GM13977 (cell line): Measurements from ENCODE around the gene CHADL.
"Not testable (repeated sequence)": the region's sequence is repeated elsewhere in the genome, so short reads cannot be mapped to it uniquely, and the experiment has no call there.

ENCODE experiments used
- DNase-seq: peaks from one replicate; pipeline ENCODE4 v3.0.0; 2012; ENCODE audit warnings: low spot score
- in situ Hi-C: fragments of 300-500 bp; cut with MboI; formaldehyde crosslinking; loops from one replicate; pipeline ENCODE4 v1.12.0; 2022; ENCODE audit warnings: low sequenced_read_pairs, low pct_unique_long_range_greater_than_20kb, mixed read lengths, inconsistent platforms; ENCODE audit not compliant: unreplicated experiment
- TF ChIP-seq, protein P1 (sequence below): IDR thresholded peaks from 2 replicates; pipeline ENCODE4 v1.5.1; 2012; ENCODE audit warnings: mild to moderate bottlenecking, control low read depth; ENCODE audit not compliant: insufficient read depth; ENCODE audit errors: extremely low read depth, missing control alignments

Gene CHADL

DNA sequence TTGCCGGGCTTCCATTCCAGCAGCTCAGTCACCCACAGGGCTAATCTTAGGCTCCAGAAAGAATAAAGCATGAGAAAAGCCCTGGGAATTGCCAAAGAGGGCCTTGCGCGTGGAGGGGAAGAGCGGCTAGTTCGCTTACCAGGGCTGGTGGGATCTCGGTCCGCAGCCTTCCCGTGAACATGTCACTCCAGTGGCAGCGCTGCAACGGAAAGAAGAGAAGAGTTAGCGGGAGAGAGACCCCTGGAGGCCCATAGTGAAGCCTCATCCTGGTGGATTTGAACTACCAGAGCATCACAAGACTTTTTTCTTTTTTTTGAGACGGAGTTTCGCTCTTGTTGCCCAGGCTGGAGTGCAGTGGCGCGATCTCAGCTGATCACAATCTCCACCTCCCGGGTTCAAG is 27.2 kb upstream of the CHADL start:
- in situ Hi-C loops, result no loop called here
- TF ChIP-seq, protein P1, sequence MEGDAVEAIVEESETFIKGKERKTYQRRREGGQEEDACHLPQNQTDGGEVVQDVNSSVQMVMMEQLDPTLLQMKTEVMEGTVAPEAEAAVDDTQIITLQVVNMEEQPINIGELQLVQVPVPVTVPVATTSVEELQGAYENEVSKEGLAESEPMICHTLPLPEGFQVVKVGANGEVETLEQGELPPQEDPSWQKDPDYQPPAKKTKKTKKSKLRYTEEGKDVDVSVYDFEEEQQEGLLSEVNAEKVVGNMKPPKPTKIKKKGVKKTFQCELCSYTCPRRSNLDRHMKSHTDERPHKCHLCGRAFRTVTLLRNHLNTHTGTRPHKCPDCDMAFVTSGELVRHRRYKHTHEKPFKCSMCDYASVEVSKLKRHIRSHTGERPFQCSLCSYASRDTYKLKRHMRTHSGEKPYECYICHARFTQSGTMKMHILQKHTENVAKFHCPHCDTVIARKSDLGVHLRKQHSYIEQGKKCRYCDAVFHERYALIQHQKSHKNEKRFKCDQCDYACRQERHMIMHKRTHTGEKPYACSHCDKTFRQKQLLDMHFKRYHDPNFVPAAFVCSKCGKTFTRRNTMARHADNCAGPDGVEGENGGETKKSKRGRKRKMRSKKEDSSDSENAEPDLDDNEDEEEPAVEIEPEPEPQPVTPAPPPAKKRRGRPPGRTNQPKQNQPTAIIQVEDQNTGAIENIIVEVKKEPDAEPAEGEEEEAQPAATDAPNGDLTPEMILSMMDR, result no peak
- no peak for DNase-seq

- in situ Hi-C loops, result no loop called here
- TF ChIP-seq, protein P1, result no peak
Measured at GRCh38 chr22:41264408-41264941, 23.7 kb upstream of the CHADL start.

DNA sequence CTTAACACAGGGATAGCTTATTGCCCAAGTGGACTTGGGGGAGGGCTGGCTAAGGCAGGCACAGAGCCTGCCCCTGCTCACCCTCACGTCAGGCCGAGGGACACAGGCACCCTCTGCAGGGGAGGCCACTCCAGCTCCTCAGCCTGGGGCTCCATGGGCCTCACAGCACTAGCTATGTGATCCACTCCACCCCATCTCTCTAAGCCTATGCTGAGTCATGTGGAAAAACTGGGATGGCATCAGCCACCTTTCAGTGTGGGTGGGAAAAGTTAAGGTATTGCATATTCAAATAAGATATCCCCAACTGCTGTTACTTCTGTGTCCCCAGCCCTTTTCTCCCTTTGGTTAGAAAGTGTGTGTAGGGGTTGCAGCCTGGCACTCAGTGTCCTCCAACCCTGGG is 23.0 kb upstream of the CHADL start:
- TF ChIP-seq, protein P1, result no peak
- DNase-seq, result no peak
- in situ Hi-C loops, result no loop called here

More at GRCh38 chr22:41264408-41264941, 23.7 kb upstream of the CHADL start:
- DNase-seq, result no peak

- no peak for DNase-seq
- in situ Hi-C loops, result no loop called here
- TF ChIP-seq, protein P1, result no peak
Measured at GRCh38 chr22:41262250-41262765, 21.6 kb upstream of the CHADL start.

- DNase-seq, result no peak
- TF ChIP-seq, protein P1, result no peak
- in situ Hi-C loops, result no loop called here
Measured at GRCh38 chr22:41261541-41262249, 21.0 kb upstream of the CHADL start.

DNA sequence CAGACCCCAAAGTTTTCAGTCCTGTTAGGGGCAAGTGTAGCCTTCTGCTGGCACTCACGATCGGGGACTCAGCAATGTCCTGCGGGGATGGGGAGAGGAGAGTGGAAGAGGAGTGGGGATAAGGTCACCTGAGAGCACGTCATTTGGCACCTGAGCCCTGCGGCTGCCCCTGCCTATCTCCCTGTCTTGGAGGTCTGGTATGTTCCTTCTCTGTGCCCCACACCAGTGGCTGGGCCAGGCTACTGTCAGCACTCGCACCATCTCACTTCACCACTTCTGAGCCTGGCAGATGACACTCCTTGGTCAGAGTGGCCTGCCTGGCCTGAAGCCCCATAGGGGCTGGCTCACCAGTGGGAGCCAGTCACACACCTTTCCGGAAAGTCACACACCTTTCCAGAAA is 20.1 kb upstream of the CHADL start:
- DNase-seq, result no peak
- in situ Hi-C loops, result no loop called here
- TF ChIP-seq, protein P1, result no peak

- in situ Hi-C loops, DNase-seq: not testable (repeated sequence)
Measured at GRCh38 chr22:41259756-41260155, 19.0 kb upstream of the CHADL start.
